Neural progenitor cell (in vitro differentiated cells): ENCODE measurements around the gene SP7.

Experiments
- CTCF ChIP-seq: fragments of 200-600 bp; sonication (generic); IDR thresholded peaks from 2 replicates; pipeline ENCODE4 v1.5.1; 2017; ENCODE audit warnings: antibody characterized with exemption, mild to moderate bottlenecking
- EZH2 ChIP-seq: fragments of 200-600 bp; sonication (generic); IDR thresholded peaks from 2 replicates; pipeline ENCODE4 v1.6.1; 2017; ENCODE audit warnings: antibody characterized with exemption, mild to moderate bottlenecking, moderate library complexity
- EZH2phosphoT487 ChIP-seq: fragments of 200-600 bp; sonication (generic); IDR thresholded peaks from 2 replicates; pipeline ENCODE4 v1.6.1; 2017; ENCODE audit warnings: antibody characterized with exemption

- no peak for TF ChIP-seq CTCF
- no peak for TF ChIP-seq EZH2
- no peak for TF ChIP-seq EZH2phosphoT487
These were observed 9.5 kb upstream of the SP7 start for GRCh38 chr12:53345486-53346188.
